HEK293 (cell line): ENCODE measurements around the gene AGRN.

ENCODE experiments used
- CTCF ChIA-PET: fragments of 350-600 bp; formaldehyde crosslinking; extraction: SDS; loops from one replicate; lab custom pipeline; 2021; ENCODE audit warnings: antibody characterized with exemption; lab: Yijun Ruan, JAX
- POLR2A ChIA-PET: fragments of 300-600 bp; formaldehyde crosslinking; extraction: SDS; loops from one replicate; lab custom pipeline; 2020; ENCODE audit warnings: antibody characterized with exemption, inconsistent platforms; lab: Yijun Ruan, JAX
- H3K27ac ChIP-seq: fragments of 200-500 bp; sonication (Bioruptor generic); 2 replicates; pipeline ENCODE4 v1.5.1; 2014; ENCODE audit warnings: low read depth, low read length, control low read depth, inconsistent platforms; ENCODE audit errors: extremely low read depth
- H3K36me3 ChIP-seq, 2 experiments: fragments of 200-500 bp in 1 of 2; sonication (Bioruptor generic) in 1 of 2; 1 replicate in 1 of 2; 2 replicates in 1 of 2; pipeline ENCODE4 v1.5.1; 2014 to 2017; ENCODE audit warnings: inconsistent platforms in 2 of 2, low read length in 2 of 2; ENCODE audit not compliant: control insufficient read depth in 2 of 2, insufficient read depth in 1 of 2
- H3K4me1 ChIP-seq: fragments of 200-500 bp; sonication (Bioruptor generic); 2 replicates; pipeline ENCODE4 v1.5.1; 2014; ENCODE audit warnings: mild to moderate bottlenecking, low read length, inconsistent platforms; ENCODE audit not compliant: control insufficient read depth, insufficient read depth
- H3K4me3 ChIP-seq: 2 replicates; pipeline ENCODE4 v1.5.1; 2011; ENCODE audit warnings: low read depth, mild to moderate bottlenecking, control low read depth, low read length, moderate library complexity
- H3K9me3 ChIP-seq: fragments of 200-500 bp; sonication (Bioruptor generic); 2 replicates; pipeline ENCODE4 v1.5.1; 2014; ENCODE audit warnings: low read depth, low read length, inconsistent platforms; ENCODE audit not compliant: control insufficient read depth, insufficient read depth
- GLI2 ChIP-seq: fragments of 450-650 bp; formaldehyde crosslinking; IDR thresholded peaks from 2 replicates; pipeline ENCODE4; 2017; ENCODE audit warnings: missing biosample characterization, missing genetic modification characterization, low read depth, borderline replicate concordance
- KLF9 ChIP-seq: fragments of 450-650 bp; formaldehyde crosslinking; IDR thresholded peaks from 2 replicates; pipeline ENCODE4 v1.5.1; 2016; ENCODE audit warnings: missing biosample characterization, missing genetic modification characterization, low read depth
- MZF1 ChIP-seq: fragments of 450-650 bp; formaldehyde crosslinking; IDR thresholded peaks from 2 replicates; pipeline ENCODE4 v1.5.1; 2017; ENCODE audit warnings: missing biosample characterization, missing genetic modification characterization, borderline replicate concordance
- OSR2 ChIP-seq: fragments of 450-650 bp; formaldehyde crosslinking; IDR thresholded peaks from 2 replicates; pipeline ENCODE4 v1.5.1; 2016; ENCODE audit warnings: missing biosample characterization, missing genetic modification characterization
- REPIN1 ChIP-seq: fragments of 450-650 bp; formaldehyde crosslinking; IDR thresholded peaks from 2 replicates; pipeline ENCODE4 v1.5.1; 2017; ENCODE audit warnings: missing biosample characterization, missing genetic modification characterization, low read depth
- SCRT1 ChIP-seq: fragments of 450-650 bp; formaldehyde crosslinking; IDR thresholded peaks from 2 replicates; pipeline ENCODE4 v1.5.1; 2016; ENCODE audit warnings: missing biosample characterization, missing genetic modification characterization, borderline replicate concordance
- SCRT2 ChIP-seq: fragments of 450-650 bp; formaldehyde crosslinking; IDR thresholded peaks from 2 replicates; pipeline ENCODE4 v1.5.1; 2016; ENCODE audit warnings: missing biosample characterization, missing genetic modification characterization
- SP3 ChIP-seq: fragments of 450-650 bp; formaldehyde crosslinking; IDR thresholded peaks from 2 replicates; pipeline ENCODE4 v1.5.1; 2016; ENCODE audit warnings: missing biosample characterization, missing genetic modification characterization
- WT1 ChIP-seq: fragments of 450-650 bp; formaldehyde crosslinking; IDR thresholded peaks from 2 replicates; pipeline ENCODE4 v1.5.1; 2016; ENCODE audit warnings: missing biosample characterization, missing genetic modification characterization
- ZBTB20 ChIP-seq: fragments of 450-650 bp; formaldehyde crosslinking; IDR thresholded peaks from 2 replicates; pipeline ENCODE4 v1.5.1; 2016; ENCODE audit warnings: missing biosample characterization, missing genetic modification characterization
- ZBTB7A ChIP-seq: fragments of 450-650 bp; formaldehyde crosslinking; IDR thresholded peaks from 2 replicates; pipeline ENCODE4 v1.5.1; 2016; ENCODE audit warnings: low read depth, missing biosample characterization, missing genetic modification characterization
- ZBTB8A ChIP-seq: fragments of 450-650 bp; formaldehyde crosslinking; IDR thresholded peaks from 2 replicates; pipeline ENCODE4 v1.5.1; 2016; ENCODE audit warnings: missing biosample characterization, missing genetic modification characterization
- ZFP3 ChIP-seq: fragments of 450-650 bp; formaldehyde crosslinking; IDR thresholded peaks from 2 replicates; pipeline ENCODE4 v1.5.1; 2016; ENCODE audit warnings: low read depth, missing biosample characterization, missing genetic modification characterization
- ZNF133 ChIP-seq: fragments of 450-650 bp; formaldehyde crosslinking; IDR thresholded peaks from 2 replicates; pipeline ENCODE4 v1.5.1; 2016; ENCODE audit warnings: missing biosample characterization, missing genetic modification characterization
- ZNF169 ChIP-seq: fragments of 450-650 bp; formaldehyde crosslinking; IDR thresholded peaks from 2 replicates; pipeline ENCODE4 v1.5.1; 2016; ENCODE audit warnings: missing biosample characterization, missing genetic modification characterization
- ZNF266 ChIP-seq: fragments of 450-650 bp; formaldehyde crosslinking; IDR thresholded peaks from 2 replicates; pipeline ENCODE4 v1.5.1; 2016; ENCODE audit warnings: missing biosample characterization, missing genetic modification characterization, low read depth
- ZNF292 ChIP-seq: fragments of 450-650 bp; formaldehyde crosslinking; IDR thresholded peaks from 2 replicates; pipeline ENCODE4 v1.5.1; 2016; ENCODE audit warnings: low read depth, missing biosample characterization, missing genetic modification characterization, borderline replicate concordance
- ZNF302 ChIP-seq: fragments of 450-650 bp; formaldehyde crosslinking; IDR thresholded peaks from 2 replicates; pipeline ENCODE4 v1.5.1; 2016; ENCODE audit warnings: missing biosample characterization, missing genetic modification characterization, low read depth
- ZNF37A ChIP-seq: fragments of 450-650 bp; IDR thresholded peaks from 2 replicates; pipeline ENCODE4 v1.5.1; 2018; ENCODE audit warnings: missing biosample characterization, missing genetic modification characterization
- ZNF391 ChIP-seq: fragments of 450-650 bp; formaldehyde crosslinking; IDR thresholded peaks from 2 replicates; pipeline ENCODE4 v1.5.1; 2016; ENCODE audit warnings: low read depth, missing biosample characterization, missing genetic modification characterization, borderline replicate concordance
- ZNF416 ChIP-seq: fragments of 450-650 bp; formaldehyde crosslinking; IDR thresholded peaks from 2 replicates; pipeline ENCODE4 v1.5.1; 2016; ENCODE audit warnings: missing biosample characterization, missing genetic modification characterization
- ZNF423 ChIP-seq: fragments of 450-650 bp; formaldehyde crosslinking; IDR thresholded peaks from 2 replicates; pipeline ENCODE4 v1.5.1; 2016; ENCODE audit warnings: missing biosample characterization, missing genetic modification characterization
- ZNF514 ChIP-seq: fragments of 450-650 bp; formaldehyde crosslinking; IDR thresholded peaks from 2 replicates; pipeline ENCODE4 v1.5.1; 2016; ENCODE audit warnings: missing biosample characterization, missing genetic modification characterization
- ZNF626 ChIP-seq: fragments of 450-650 bp; sonication (Bioruptor Pico); formaldehyde crosslinking; IDR thresholded peaks from 2 replicates; pipeline ENCODE4 v1.5.1; 2018; ENCODE audit warnings: missing biosample characterization, missing genetic modification characterization, inconsistent platforms
- ZNF654 ChIP-seq: fragments of 450-650 bp; formaldehyde crosslinking; IDR thresholded peaks from 2 replicates; pipeline ENCODE4 v1.5.1; 2016; ENCODE audit warnings: low read depth, missing biosample characterization, missing genetic modification characterization
- ZNF747 ChIP-seq: fragments of 450-650 bp; formaldehyde crosslinking; IDR thresholded peaks from 2 replicates; pipeline ENCODE4 v1.5.1; 2016; ENCODE audit warnings: missing biosample characterization, missing genetic modification characterization
- TF ChIP-seq, protein P1 (sequence below): fragments of 450-650 bp; formaldehyde crosslinking; IDR thresholded peaks from 2 replicates; pipeline ENCODE4 v1.5.1; 2016; ENCODE audit warnings: missing biosample characterization, missing genetic modification characterization
- TF ChIP-seq, protein P2 (sequence below): fragments of 450-650 bp; formaldehyde crosslinking; IDR thresholded peaks from 2 replicates; pipeline ENCODE4 v1.5.1; 2016; ENCODE audit warnings: missing biosample characterization, missing genetic modification characterization
- TF ChIP-seq, protein P3 (sequence below): fragments of 450-650 bp; formaldehyde crosslinking; IDR thresholded peaks from 2 replicates; pipeline ENCODE4 v1.5.1; 2016; ENCODE audit warnings: missing biosample characterization, missing genetic modification characterization
- TF ChIP-seq, protein P4 (sequence below): fragments of 450-650 bp; formaldehyde crosslinking; IDR thresholded peaks from 2 replicates; pipeline ENCODE4 v1.5.1; 2016; ENCODE audit warnings: missing biosample characterization, missing genetic modification characterization

AGRN gene

DNA sequence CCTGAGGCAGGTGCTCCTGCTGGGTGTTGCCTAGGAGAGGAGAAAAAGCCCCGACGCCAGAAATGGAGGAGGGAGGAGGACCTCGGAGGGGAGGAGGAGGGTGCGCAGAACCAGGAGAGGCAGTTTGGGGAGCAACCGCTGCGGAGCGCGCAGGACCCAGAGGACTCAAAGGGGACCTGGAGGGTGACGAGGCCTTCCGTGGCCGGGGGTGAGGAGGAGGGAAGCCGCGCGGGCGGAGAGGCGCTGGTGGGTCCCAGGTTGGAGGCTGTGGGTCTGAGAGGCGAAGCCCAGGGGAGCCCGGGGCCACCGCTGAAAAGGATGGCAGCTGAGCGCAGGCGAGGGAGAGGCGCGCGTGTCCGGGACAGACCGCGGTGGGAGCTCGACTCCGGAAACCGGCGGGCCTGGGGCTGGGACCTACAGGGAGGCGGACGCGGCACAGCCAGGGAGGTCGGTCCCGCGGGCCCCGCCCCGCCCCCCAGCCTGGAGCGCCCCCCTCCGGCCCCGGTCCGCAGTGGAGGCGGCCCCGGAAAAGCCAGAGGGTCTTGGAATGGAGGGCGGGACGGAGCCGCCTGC lies 39.1 kb downstream of the AGRN start (continued):
- TF ChIP-seq, protein P1, sequence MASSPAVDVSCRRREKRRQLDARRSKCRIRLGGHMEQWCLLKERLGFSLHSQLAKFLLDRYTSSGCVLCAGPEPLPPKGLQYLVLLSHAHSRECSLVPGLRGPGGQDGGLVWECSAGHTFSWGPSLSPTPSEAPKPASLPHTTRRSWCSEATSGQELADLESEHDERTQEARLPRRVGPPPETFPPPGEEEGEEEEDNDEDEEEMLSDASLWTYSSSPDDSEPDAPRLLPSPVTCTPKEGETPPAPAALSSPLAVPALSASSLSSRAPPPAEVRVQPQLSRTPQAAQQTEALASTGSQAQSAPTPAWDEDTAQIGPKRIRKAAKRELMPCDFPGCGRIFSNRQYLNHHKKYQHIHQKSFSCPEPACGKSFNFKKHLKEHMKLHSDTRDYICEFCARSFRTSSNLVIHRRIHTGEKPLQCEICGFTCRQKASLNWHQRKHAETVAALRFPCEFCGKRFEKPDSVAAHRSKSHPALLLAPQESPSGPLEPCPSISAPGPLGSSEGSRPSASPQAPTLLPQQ (tag by site-specific recombination): peak; percentile 96
- TF ChIP-seq, protein P2, sequence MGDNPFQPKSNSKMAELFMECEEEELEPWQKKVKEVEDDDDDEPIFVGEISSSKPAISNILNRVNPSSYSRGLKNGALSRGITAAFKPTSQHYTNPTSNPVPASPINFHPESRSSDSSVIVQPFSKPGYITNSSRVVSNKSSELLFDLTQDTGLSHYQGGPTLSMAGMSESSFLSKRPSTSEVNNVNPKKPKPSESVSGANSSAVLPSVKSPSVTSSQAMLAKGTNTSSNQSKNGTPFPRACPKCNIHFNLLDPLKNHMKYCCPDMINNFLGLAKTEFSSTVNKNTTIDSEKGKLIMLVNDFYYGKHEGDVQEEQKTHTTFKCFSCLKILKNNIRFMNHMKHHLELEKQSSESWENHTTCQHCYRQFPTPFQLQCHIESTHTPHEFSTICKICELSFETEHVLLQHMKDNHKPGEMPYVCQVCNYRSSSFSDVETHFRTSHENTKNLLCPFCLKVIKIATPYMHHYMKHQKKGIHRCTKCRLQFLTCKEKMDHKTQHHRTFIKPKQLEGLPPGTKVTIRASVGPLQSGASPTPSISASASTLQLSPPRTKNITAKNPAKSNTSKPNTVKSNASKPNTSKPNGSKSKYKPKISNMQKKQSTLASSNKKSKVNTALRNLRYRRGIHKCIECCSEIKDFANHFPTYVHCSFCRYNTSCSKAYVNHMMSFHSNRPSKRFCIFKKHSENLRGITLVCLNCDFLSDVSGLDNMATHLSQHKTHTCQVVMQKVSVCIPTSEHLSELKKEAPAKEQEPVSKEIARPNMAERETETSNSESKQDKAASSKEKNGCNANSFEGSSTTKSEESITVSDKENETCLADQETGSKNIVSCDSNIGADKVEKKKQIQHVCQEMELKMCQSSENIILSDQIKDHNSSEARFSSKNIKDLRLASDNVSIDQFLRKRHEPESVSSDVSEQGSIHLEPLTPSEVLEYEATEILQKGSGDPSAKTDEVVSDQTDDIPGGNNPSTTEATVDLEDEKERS (tag by site-specific recombination): no peak
- peak; percentile 50 for TF ChIP-seq ZBTB8A (tag by site-specific recombination)
- no peak for TF ChIP-seq ZNF37A (tag by site-specific recombination)
- TF ChIP-seq, all 188 proteins: peak for 29

DNA sequence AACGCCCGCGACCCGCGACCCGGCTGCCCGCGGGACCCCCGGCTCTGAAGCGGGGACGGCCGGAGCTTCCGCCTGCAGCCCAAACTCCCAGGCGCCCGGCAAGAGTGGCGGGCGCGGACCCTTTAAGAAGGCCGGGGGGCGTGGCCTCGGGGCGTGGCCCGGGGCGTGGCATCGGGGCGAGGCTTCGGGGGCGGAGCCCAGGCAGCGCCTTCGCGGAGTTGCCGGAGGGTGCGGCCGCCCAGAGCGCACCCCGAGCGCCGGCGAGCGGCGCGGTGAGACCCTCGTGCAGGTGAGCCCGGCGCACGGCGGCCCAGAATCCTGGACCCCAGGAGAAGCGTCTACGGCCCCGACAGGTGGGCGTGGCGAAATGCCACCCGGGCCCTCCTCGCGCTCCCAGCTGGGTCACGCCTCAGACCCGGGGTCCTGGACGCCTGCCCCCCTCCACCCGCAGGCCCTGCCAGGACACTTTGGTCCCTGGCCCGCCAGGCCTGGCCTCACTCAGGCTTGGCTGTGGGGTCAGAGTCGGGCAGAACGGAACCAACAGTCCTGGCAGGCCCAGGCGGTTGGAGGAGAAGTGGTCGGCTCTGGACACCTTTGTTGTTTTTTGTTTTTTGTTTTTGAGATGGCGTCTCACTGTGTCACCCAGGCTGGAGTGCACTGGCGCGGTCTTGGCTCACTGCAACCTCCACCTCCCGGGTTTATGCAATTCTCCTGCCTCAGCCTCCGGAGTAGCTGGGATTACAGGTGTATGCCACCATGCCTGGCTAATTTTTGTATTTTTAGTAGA lies 39.8 kb downstream of the AGRN start:
- POLR2A ChIA-PET: interaction anchor here (0.7 to 1.5 kb wide), 6 partner anchors 10 to 90 kb away, joined by 3 to 8 read pairs (median 3); partner anchors contain the start of gene AGRN
- H3K9me3 ChIP-seq: no peaks in the 10 kb centered on the region
- TF ChIP-seq ZNF654 (tag by site-specific recombination) (no peak), OSR2 (tag by site-specific recombination) (no peak), ZNF266 (tag by site-specific recombination) (no peak), ZNF416 (tag by site-specific recombination) (no peak), ZNF423 (0 out of 2 replicates have a peak, but pooled peaks have one; percentile 12), ZNF747 (tag by site-specific recombination) (no peak), ZBTB20 (no peak), ZNF302 (tag by site-specific recombination) (no peak), MZF1 (tag by site-specific recombination) (no peak), KLF9 (tag by site-specific recombination) (peak; percentile 93), REPIN1 (tag by site-specific recombination) (no peak), ZNF391 (tag by site-specific recombination) (no peak), ZNF169 (tag by site-specific recombination) (no peak), ZBTB7A (tag by site-specific recombination) (0 out of 2 replicates have a peak, but pooled peaks have one; percentile 34), ZFP3 (tag by site-specific recombination) (no peak), SCRT2 (tag by site-specific recombination) (peak; percentile 34; the same call in 1 of the 2 replicates), SCRT1 (tag by site-specific recombination) (no peak), ZNF514 (no peak), WT1 (tag by site-specific recombination) (no peak), ZNF133 (tag by site-specific recombination) (no peak), ZNF626 (no peak), SP3 (tag by site-specific recombination) (peak; percentile 81), ZNF292 (tag by site-specific recombination) (no peak), GLI2 (tag by site-specific recombination) (no peak)
- TF ChIP-seq, protein P3, sequence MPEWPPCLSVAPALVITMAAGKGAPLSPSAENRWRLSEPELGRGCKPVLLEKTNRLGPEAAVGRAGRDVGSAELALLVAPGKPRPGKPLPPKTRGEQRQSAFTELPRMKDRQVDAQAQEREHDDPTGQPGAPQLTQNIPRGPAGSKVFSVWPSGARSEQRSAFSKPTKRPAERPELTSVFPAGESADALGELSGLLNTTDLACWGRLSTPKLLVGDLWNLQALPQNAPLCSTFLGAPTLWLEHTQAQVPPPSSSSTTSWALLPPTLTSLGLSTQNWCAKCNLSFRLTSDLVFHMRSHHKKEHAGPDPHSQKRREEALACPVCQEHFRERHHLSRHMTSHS: no peak
- TF ChIP-seq, protein P4, sequence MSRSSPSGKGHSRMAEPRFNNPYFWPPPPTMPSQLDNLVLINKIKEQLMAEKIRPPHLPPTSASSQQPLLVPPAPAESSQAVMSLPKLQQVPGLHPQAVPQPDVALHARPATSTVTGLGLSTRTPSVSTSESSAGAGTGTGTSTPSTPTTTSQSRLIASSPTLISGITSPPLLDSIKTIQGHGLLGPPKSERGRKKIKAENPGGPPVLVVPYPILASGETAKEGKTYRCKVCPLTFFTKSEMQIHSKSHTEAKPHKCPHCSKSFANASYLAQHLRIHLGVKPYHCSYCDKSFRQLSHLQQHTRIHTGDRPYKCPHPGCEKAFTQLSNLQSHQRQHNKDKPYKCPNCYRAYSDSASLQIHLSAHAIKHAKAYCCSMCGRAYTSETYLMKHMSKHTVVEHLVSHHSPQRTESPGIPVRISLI: no peak

More for the DNA sequence above, 39.8 kb downstream of the AGRN start:
- H3K36me3 ChIP-seq: peaks cover 0 to 10% of the 10 kb centered on the region in 2 experiments; a peak in 1 of 3 replicates
- CTCF ChIA-PET: interaction anchor here (0.5 to 3.6 kb wide), 6 partner anchors 12 to 155 kb away, joined by 3 to 10 read pairs (median 4); no protein-coding TSS in a partner anchor
- 0 out of 2 replicates have a peak, but pooled peaks cover 5% of the 10 kb centered on the region for H3K4me1 ChIP-seq
- H3K4me3 ChIP-seq: peak overlapping the region; percentile 45
- no peak overlapping the region; the same call in 1 of the 2 replicates for H3K27ac ChIP-seq
